MM.1S (cell line): ENCODE measurements around the gene MYO9A.

ENCODE experiments used
- EZH2 ChIP-seq: fragments of 300-600 bp; sonication (generic); optimal IDR thresholded peaks from 2 replicates; pipeline ENCODE3; 2017; ENCODE audit warnings: low read depth, mild to moderate bottlenecking, antibody characterized with exemption, low read length, mixed read lengths
- EZH2phosphoT487 ChIP-seq: fragments of 300-600 bp; sonication (generic); IDR thresholded peaks from 2 replicates; pipeline ENCODE4 v1.6.1; 2018; ENCODE audit warnings: antibody characterized with exemption, low read length
- TF ChIP-seq, protein P1 (sequence below): fragments of 300-600 bp; sonication (generic); IDR thresholded peaks from 2 replicates; pipeline ENCODE4 v1.5.1; 2016; ENCODE audit warnings: antibody characterized with exemption, low read length, mixed read lengths

DNA sequence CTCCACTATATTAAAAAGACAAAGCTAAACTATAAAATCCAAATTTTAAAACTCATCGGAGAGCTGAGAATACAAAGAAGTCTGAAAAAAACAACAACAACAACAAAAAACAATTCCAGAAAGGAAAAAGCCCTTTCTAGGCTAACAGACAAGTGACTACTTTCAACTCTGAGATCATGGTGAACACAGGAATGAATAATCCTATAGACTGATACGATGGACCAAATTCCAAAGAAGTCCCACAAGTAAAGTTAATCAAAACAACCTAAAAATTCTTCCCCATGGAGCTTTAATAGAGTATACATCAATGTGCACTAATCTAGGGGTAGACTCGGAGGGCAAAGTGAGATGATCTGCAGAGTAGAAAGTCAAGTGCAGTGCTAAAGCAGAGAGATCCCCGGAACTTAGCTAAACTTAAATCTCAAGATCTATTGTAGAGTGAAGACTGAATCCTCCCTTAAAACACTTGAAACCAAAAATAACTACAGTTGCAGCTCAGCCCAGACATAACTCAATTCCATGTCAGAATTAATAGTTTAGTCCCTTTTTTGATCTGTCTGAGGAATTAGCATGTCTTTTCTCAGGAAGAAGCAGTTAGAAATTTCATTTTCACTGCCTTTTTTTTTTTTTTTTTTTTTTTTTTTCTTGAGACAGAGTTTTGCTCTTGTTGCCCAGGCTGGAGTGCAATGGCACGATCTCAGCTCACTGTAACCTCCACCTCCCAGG, 43.5 kb downstream of the MYO9A start:
- TF ChIP-seq, protein P1, sequence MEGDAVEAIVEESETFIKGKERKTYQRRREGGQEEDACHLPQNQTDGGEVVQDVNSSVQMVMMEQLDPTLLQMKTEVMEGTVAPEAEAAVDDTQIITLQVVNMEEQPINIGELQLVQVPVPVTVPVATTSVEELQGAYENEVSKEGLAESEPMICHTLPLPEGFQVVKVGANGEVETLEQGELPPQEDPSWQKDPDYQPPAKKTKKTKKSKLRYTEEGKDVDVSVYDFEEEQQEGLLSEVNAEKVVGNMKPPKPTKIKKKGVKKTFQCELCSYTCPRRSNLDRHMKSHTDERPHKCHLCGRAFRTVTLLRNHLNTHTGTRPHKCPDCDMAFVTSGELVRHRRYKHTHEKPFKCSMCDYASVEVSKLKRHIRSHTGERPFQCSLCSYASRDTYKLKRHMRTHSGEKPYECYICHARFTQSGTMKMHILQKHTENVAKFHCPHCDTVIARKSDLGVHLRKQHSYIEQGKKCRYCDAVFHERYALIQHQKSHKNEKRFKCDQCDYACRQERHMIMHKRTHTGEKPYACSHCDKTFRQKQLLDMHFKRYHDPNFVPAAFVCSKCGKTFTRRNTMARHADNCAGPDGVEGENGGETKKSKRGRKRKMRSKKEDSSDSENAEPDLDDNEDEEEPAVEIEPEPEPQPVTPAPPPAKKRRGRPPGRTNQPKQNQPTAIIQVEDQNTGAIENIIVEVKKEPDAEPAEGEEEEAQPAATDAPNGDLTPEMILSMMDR = no peak
- no peak for TF ChIP-seq EZH2
- TF ChIP-seq EZH2phosphoT487 = no peak
